NT2/D1 (cell line): ENCODE data around the gene WDR27.

ENCODE experiments used
- SUZ12 ChIP-seq: IDR thresholded peaks from 2 replicates; pipeline ENCODE4 v1.6.1; 2011; ENCODE audit not compliant: insufficient read length, insufficient read depth; ENCODE audit errors: extremely low read depth
- YY1 ChIP-seq: IDR thresholded peaks from 2 replicates; pipeline ENCODE4 v1.6.1; 2011; ENCODE audit not compliant: insufficient read length, insufficient read depth
- ZNF274 ChIP-seq: IDR thresholded peaks from 2 replicates; pipeline ENCODE4 v1.6.1; 2011; ENCODE audit warnings: mild to moderate bottlenecking, low read depth, low read length

GRCh38 chr6:169621311-169621710 is 80.5 kb downstream of the WDR27 start:
- TF ChIP-seq YY1, result no peak
- no peak for TF ChIP-seq ZNF274
- TF ChIP-seq SUZ12, result no peak
